CD4-positive, alpha-beta memory T cell (primary cell): Measurements from ENCODE around the gene TBC1D30. TPM values are rescaled to one million over a fixed set of nuclear protein-coding genes. Genes with fewer than 3 reads are reported as not detected.

Source experiments
- CTCF ChIA-PET: fragments of 350-600 bp; sonication (Branson Sonifier 250); formaldehyde crosslinking; loops from one replicate; lab custom pipeline; 2021; ENCODE audit warnings: inconsistent platforms; ENCODE audit not compliant: partially characterized antibody; lab: Charles Lee
- POLR2A ChIA-PET: fragments of 350-600 bp; sonication (Branson Sonifier 250); formaldehyde crosslinking; loops from one replicate; lab custom pipeline; 2021; ENCODE audit not compliant: partially characterized antibody; lab: Charles Lee
- DNase-seq, 5 donors: peaks; one replicate each; pipeline versions ENCODE4 v3.0.0 to v3.0.0-alpha.2; 2020 to 2022; ENCODE audit warnings: mixed read lengths in 1 of 5
- H3K27ac ChIP-seq: one replicate; pipeline ENCODE4 v1.7.0; 2013; ENCODE audit warnings: low read depth, low read length
- H3K27me3 ChIP-seq: 2 replicates; pipeline ENCODE4 v1.7.0; 2013; ENCODE audit warnings: mild to moderate bottlenecking, low read length, moderate library complexity; ENCODE audit not compliant: insufficient read depth
- H3K36me3 ChIP-seq: 2 replicates; pipeline ENCODE4 v1.7.0; 2013; ENCODE audit warnings: mild to moderate bottlenecking, low read length, moderate library complexity; ENCODE audit not compliant: insufficient read depth
- H3K4me1 ChIP-seq: 2 replicates; pipeline ENCODE4 v1.7.0; 2013; ENCODE audit warnings: mild to moderate bottlenecking, low read length, moderate library complexity; ENCODE audit not compliant: insufficient read depth
- H3K4me3 ChIP-seq, 2 donors: one replicate each; pipeline ENCODE4 v1.7.0; 2013; ENCODE audit warnings: low read length in 2 of 2, mild to moderate bottlenecking in 1 of 2
- H3K9me3 ChIP-seq, 2 donors: one replicate each; pipeline ENCODE4 v1.7.0; 2013; ENCODE audit warnings: low read length in 2 of 2, control low read depth in 1 of 2; ENCODE audit not compliant: control insufficient read depth in 1 of 2
- H3K27ac Mint-ChIP-seq, 7 donors: one replicate each; pipeline ENCODE4 v1.8.0; 2020 to 2021; ENCODE audit warnings: mixed read lengths in 7 of 7, mild to moderate bottlenecking in 6 of 7, inconsistent platforms in 3 of 7, moderate library complexity in 3 of 7
- H3K27me3 Mint-ChIP-seq, 2 donors: one replicate each; pipeline ENCODE4 v1.8.0; 2020 to 2021; ENCODE audit warnings: mixed read lengths in 2 of 2
- H3K36me3 Mint-ChIP-seq, 2 donors: one replicate each; pipeline ENCODE4 v1.8.0; 2020 to 2021; ENCODE audit warnings: mixed read lengths in 2 of 2, inconsistent platforms in 1 of 2, mild to moderate bottlenecking in 1 of 2
- H3K4me1 Mint-ChIP-seq, 4 donors: one replicate each; pipeline ENCODE4 v1.8.0; 2020 to 2021; ENCODE audit warnings: mixed read lengths in 4 of 4, mild to moderate bottlenecking in 1 of 4
- H3K4me3 Mint-ChIP-seq, 8 donors: one replicate each; pipeline ENCODE4 v1.8.0; 2020 to 2021; ENCODE audit warnings: mixed read lengths in 8 of 8, mild to moderate bottlenecking in 7 of 8, moderate library complexity in 6 of 8, inconsistent platforms in 3 of 8
- H3K9me3 Mint-ChIP-seq, 8 donors: one replicate each; pipeline ENCODE4 v1.8.0; 2020 to 2021; ENCODE audit warnings: mixed read lengths in 8 of 8, mild to moderate bottlenecking in 5 of 8, inconsistent platforms in 3 of 8, moderate library complexity in 1 of 8
- intact Hi-C: fragments of 100-400 bp; cut with micrococcal nuclease; formaldehyde crosslinking; loops from one replicate; pipeline ENCODE4 v1.15.1; 2023
- polyA plus RNA-seq, 2 donors: library from polyadenylated mRNA; unstranded; fragments of 300-500 nt; fragmentation: Illumina TruSeq; gene quantifications; one replicate each; pipeline ENCODE4 v1.2.3, GENCODE V29; 2021
- total RNA-seq, 2 experiments: library from RNA; stranded (reverse); gene quantifications; one replicate each; pipeline ENCODE4 v1.2.3, GENCODE V29; 2021

Gene TBC1D30
- total and polyA plus RNA-seq, 4 experiments from 2014 or later = 0.55 to 0.73 TPM; not detected in 2

DNA sequence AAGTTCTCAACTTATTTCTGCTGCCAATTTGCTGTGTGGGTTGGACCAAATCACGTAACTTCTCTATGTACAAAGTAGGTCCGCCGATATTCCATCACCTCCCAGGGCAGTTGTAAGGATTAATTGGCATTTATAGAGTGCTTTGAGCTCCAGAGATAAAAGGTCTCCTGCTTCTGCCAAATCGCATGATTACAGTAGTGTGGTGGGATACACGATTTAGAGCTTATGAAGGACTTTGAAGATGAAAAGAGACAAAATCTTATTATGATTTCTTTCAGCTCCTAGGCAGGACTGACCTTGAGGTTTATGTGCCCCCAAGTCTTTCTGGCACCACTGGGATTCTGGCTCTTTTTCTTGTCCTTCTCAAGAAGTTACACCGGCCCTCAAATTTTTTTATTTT lies 84.7 kb downstream of the TBC1D30 start:
- Histone ChIP-seq H3K36me3 (no peaks in the 10 kb centered on the region), H3K9me3 (no peaks in the 10 kb centered on the region), H3K27ac (no peak overlapping the region), H3K4me1 (no peaks in the 10 kb centered on the region), H3K27me3 (peaks cover 5% of the 10 kb centered on the region), H3K4me3 (no peak overlapping the region)
- Mint-ChIP-seq H3K27ac (no peak overlapping the region), H3K9me3 (no peaks in the 10 kb centered on the region), H3K27me3 (peaks cover 4 to 10% of the 10 kb centered on the region in 2 donors), H3K36me3 (no peaks in the 10 kb centered on the region), H3K4me1 (no peaks in the 10 kb centered on the region), H3K4me3 (no peak overlapping the region)
- DNase-seq = no peak
- POLR2A ChIA-PET = no interaction called here
- intact Hi-C loops = no loop called here
- CTCF ChIA-PET = no interaction called here

DNA sequence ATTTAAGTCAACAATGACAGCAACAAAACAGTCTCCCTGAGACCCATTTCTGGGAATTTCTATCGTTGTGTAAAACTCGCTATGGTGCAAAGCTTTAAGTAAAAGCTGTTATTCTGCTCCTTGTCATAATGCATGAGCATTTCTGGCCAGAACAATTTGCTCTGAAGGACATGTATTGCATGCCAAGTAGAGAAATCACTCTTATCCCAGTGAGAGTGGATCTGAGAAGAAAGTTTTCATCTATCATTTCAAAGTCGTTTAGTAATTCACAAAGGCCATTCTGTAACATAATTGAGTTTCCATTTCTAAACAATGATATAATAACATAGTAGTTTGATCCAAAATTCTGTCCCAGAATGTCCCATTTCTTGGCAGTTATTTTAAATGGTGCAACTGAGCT lies 86.6 kb downstream of the TBC1D30 start:
- Histone ChIP-seq H3K27ac (no peak overlapping the region), H3K4me1 (no peaks in the 10 kb centered on the region), H3K36me3 (no peaks in the 10 kb centered on the region), H3K4me3 (no peak overlapping the region), H3K9me3 (no peaks in the 10 kb centered on the region), H3K27me3 (peaks cover 5% of the 10 kb centered on the region)
- Mint-ChIP-seq H3K4me3 (no peak overlapping the region), H3K36me3 (no peaks in the 10 kb centered on the region), H3K4me1 (no peaks in the 10 kb centered on the region), H3K27ac (no peak overlapping the region), H3K9me3 (peaks cover 0 to 3% (median 0%) of the 10 kb centered on the region in 8 donors), H3K27me3 (peaks cover 4 to 11% of the 10 kb centered on the region in 2 donors)
- DNase-seq = no peak
- POLR2A ChIA-PET = no interaction called here
- CTCF ChIA-PET = interaction anchor here (0.6 kb wide), 1 partner anchor 21 kb away, joined by 5 read pairs; no protein-coding TSS in a partner anchor
- intact Hi-C loops = loop anchor here (1.0 kb wide), 1 partner anchor 35 kb away; no protein-coding TSS in a partner anchor

DNA sequence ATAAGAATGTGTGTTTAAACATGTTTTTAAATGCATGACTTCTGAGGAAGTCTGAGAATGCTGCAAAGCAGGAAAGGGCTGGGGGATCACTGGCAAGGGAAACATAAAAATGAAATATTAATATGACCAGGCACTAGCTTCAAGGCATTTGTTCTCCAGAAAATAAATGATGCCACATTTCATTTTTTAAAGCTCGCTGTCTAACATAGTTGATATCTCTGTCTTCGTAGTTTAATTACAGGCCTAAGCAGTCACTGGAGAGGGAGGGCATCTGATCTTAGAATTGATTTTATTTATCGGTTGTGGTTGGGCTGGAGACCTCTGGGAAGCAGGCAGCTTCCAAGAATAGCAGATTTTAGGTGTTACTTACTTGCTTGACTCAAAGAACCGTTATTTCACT lies 87.5 kb downstream of the TBC1D30 start:
- no peaks in the 10 kb centered on the region for H3K4me1 ChIP-seq
- intact Hi-C loops = loop anchor here (1.0 kb wide), 1 partner anchor 34 kb away; no protein-coding TSS in a partner anchor
- H3K4me3 Mint-ChIP-seq = no peak overlapping the region
- peaks cover 0 to 3% (median 0%) of the 10 kb centered on the region in 8 donors for H3K9me3 Mint-ChIP-seq
- H3K36me3 ChIP-seq = no peaks in the 10 kb centered on the region
- peaks cover 6 to 15% of the 10 kb centered on the region in 2 donors for H3K27me3 Mint-ChIP-seq
- H3K27ac ChIP-seq = no peak overlapping the region
- no peaks in the 10 kb centered on the region for H3K9me3 ChIP-seq
- no peak for DNase-seq
- peaks cover 5% of the 10 kb centered on the region for H3K27me3 ChIP-seq
- peak overlapping the region in 1 of 7 donors; percentile 19 for H3K27ac Mint-ChIP-seq
- H3K4me1 Mint-ChIP-seq = no peaks in the 10 kb centered on the region
- no peaks in the 10 kb centered on the region for H3K36me3 Mint-ChIP-seq
- CTCF ChIA-PET = interaction anchor here (0.9 kb wide), 1 partner anchor 21 kb away, joined by 5 read pairs; no protein-coding TSS in a partner anchor
- POLR2A ChIA-PET = no interaction called here
- no peak overlapping the region for H3K4me3 ChIP-seq

DNA sequence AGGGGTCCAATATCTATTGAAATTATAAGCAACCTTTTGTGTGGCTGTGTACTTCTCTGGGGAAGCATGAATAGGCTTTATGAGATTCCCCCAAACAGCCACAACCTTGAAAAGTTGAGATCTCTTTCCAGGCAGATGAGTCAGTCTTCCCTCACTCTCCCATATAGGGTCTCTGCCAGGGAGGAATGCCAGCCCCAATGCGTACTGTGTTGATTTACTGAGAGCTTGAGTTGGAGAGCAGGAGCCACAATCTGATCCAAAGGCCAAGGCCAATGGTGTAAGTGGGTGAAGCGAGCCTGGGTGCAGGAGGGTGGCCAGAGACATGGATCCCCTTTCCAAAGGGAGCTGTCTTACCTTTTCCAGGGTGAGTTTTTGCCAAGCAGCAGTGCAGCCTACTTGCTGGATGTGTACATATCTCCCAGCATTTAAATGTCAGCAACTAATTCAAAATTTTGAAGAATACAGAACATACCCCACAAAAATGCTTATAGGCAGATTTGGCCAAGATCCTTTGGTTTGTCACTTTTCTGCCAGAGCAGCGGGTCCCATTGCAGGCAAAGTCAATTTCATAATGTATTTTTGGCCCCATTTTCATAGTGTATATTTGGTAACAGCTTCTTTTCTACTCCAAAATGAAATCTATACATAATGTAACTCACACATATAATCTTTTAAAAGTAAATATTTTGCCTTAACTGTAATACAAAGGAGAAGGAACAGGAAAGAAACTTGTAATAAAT lies 88.2 kb downstream of the TBC1D30 start:
- Histone ChIP-seq H3K4me1 (no peaks in the 10 kb centered on the region), H3K27ac (no peak overlapping the region), H3K9me3 (no peaks in the 10 kb centered on the region), H3K36me3 (no peaks in the 10 kb centered on the region), H3K27me3 (peaks cover 5% of the 10 kb centered on the region), H3K4me3 (no peak overlapping the region)
- intact Hi-C loops = no loop called here
- POLR2A ChIA-PET = no interaction called here
- H3K4me1 Mint-ChIP-seq = no peaks in the 10 kb centered on the region
- H3K9me3 Mint-ChIP-seq = peaks cover 0 to 3% (median 0%) of the 10 kb centered on the region in 8 donors
- H3K4me3 Mint-ChIP-seq = no peak overlapping the region
- CTCF ChIA-PET = interaction anchor here (0.9 to 1.1 kb wide), 2 partner anchors 10 to 22 kb away, joined by 3 to 5 read pairs; no protein-coding TSS in a partner anchor
- H3K27ac Mint-ChIP-seq = no peak overlapping the region
- H3K36me3 Mint-ChIP-seq = no peaks in the 10 kb centered on the region
- peaks cover 6 to 15% of the 10 kb centered on the region in 2 donors for H3K27me3 Mint-ChIP-seq
- no peak for DNase-seq

DNA sequence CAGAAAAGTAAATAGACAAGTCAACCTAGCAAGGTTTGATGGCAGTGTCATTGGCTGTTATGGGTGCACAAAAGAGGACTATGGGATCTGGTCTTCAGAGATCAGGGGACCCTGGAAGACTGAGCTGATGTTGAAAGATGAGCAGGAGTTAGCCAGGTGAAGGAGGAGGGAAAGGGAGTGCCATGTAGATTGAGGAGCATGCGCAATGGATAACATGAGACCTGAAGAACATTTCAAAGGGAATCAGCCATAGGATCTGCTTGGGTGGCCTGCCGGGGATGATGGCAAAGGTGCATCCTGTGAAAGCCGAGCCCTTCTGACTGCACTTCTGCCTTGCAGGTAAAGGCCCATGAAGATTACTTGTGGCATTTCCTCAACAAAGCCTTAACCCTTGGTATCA lies 90.8 kb downstream of the TBC1D30 start:
- POLR2A ChIA-PET = no interaction called here
- no peak for DNase-seq
- CTCF ChIA-PET = interaction anchor here (1.7 kb wide), 1 partner anchor 24 kb away, joined by 6 read pairs; no protein-coding TSS in a partner anchor
- Histone ChIP-seq H3K27me3 (peaks cover 5% of the 10 kb centered on the region), H3K4me3 (no peak overlapping the region), H3K36me3 (no peaks in the 10 kb centered on the region), H3K4me1 (no peaks in the 10 kb centered on the region), H3K9me3 (no peaks in the 10 kb centered on the region), H3K27ac (no peak overlapping the region)
- H3K4me3 Mint-ChIP-seq = no peak overlapping the region
- no peaks in the 10 kb centered on the region for H3K4me1 Mint-ChIP-seq
- H3K36me3 Mint-ChIP-seq = no peaks in the 10 kb centered on the region
- peaks cover 0 to 3% (median 0%) of the 10 kb centered on the region in 8 donors for H3K9me3 Mint-ChIP-seq
- intact Hi-C loops = no loop called here
- no peak overlapping the region for H3K27ac Mint-ChIP-seq
- H3K27me3 Mint-ChIP-seq = peaks cover 12 to 29% of the 10 kb centered on the region in 2 donors

DNA sequence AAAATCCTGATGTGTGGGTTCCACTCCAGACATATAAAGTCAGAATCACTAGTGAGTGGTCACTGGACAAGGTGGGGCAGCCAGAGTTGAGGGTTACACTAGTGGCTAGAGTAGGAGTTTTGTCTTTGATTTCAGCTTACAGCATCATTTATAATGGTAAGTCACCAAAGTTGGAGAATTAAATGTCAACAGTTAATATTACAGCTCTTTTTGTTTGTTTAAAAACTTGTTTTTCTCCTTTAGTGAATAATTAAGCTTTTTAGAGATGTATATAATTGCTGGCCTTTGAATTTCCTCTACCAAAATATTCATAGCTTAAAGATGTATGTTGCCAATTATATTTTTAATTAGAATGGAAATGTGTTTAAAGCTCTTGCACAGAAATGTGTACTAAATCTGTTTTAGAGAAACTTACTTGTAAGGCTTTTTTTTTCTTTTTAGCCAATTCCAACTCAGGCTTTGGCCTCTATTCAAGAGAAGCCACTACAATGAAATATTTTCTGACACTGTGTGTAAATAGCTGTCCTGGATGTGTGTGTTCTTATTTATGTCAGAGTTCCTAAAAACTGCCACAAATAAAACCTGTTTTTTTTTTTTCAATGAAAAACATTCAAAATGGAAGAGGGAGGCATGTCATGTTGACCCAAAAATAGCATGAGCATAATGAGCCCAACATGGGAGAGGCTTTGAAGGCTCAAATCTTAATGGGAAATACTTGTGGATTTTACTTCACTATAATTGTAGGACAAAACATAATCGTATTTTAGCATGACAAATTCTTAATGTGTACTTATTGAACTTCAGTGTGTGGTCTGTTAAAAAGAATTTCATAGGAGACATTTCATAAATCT lies 92.2 kb downstream of the TBC1D30 start:
- no peaks in the 10 kb centered on the region for H3K36me3 ChIP-seq
- Mint-ChIP-seq H3K4me1 (no peaks in the 10 kb centered on the region), H3K4me3 (no peak overlapping the region), H3K27me3 (peaks cover 13 to 35% of the 10 kb centered on the region in 2 donors), H3K36me3 (no peaks in the 10 kb centered on the region), H3K27ac (no peak overlapping the region), H3K9me3 (peaks cover 0 to 3% (median 0%) of the 10 kb centered on the region in 8 donors)
- no peak for DNase-seq
- CTCF ChIA-PET = interaction anchor here (1.7 kb wide), 1 partner anchor 26 kb away, joined by 6 read pairs; no protein-coding TSS in a partner anchor
- H3K9me3 ChIP-seq = no peaks in the 10 kb centered on the region
- H3K4me3 ChIP-seq = no peak overlapping the region
- no peaks in the 10 kb centered on the region for H3K4me1 ChIP-seq
- H3K27ac ChIP-seq = no peak overlapping the region
- peaks cover 5% of the 10 kb centered on the region for H3K27me3 ChIP-seq
- intact Hi-C loops = no loop called here
- POLR2A ChIA-PET = no interaction called here

DNA sequence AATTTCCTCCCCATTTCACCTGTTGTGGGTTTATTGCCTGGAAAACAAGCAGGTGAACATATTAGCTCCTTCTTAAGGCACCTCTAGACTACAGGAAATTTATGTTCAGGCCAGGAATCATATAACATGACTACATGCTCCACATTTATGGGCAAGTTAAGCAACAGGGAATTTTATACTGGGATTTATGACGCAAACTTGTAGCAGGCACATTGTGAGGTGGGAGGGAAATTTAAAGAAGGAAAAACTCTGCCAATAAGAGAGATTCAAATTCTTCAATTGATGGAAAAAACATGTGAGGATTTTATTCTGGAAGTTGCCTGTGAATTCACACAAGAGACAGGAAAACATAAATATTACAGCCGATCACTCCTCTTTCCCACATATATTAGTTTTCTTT lies 93.9 kb downstream of the TBC1D30 start:
- POLR2A ChIA-PET = no interaction called here
- Histone ChIP-seq H3K4me1 (no peaks in the 10 kb centered on the region), H3K4me3 (no peak overlapping the region), H3K27ac (no peak overlapping the region), H3K27me3 (no peaks in the 10 kb centered on the region), H3K36me3 (no peaks in the 10 kb centered on the region), H3K9me3 (no peaks in the 10 kb centered on the region)
- no peak overlapping the region for H3K27ac Mint-ChIP-seq
- peaks cover 13 to 33% of the 10 kb centered on the region in 2 donors for H3K27me3 Mint-ChIP-seq
- H3K36me3 Mint-ChIP-seq = no peaks in the 10 kb centered on the region
- intact Hi-C loops = no loop called here
- peaks cover 0 to 3% (median 0%) of the 10 kb centered on the region in 8 donors for H3K9me3 Mint-ChIP-seq
- DNase-seq = no peak
- H3K4me3 Mint-ChIP-seq = no peak overlapping the region
- CTCF ChIA-PET = no interaction called here
- H3K4me1 Mint-ChIP-seq = no peaks in the 10 kb centered on the region
